Thyroid gland (tissue), 4 donors: Measurements from ENCODE around the gene OXSR1. TPM values are rescaled to one million over a fixed set of nuclear protein-coding genes. Genes with fewer than 3 reads are reported as not detected.
"Not testable (repeated sequence)": the region's sequence is repeated elsewhere in the genome, so short reads cannot be mapped to it uniquely, and the experiment has no call there.

ENCODE experiments used
- DNase-seq, 2 donors: peaks; one replicate each; pipeline ENCODE4 v3.0.0-alpha.2; 2019
- H3K27ac ChIP-seq, 3 donors: fragments of 200-600 bp; sonication (generic); 1 replicate in 2 of 3; 2 replicates in 1 of 3; pipeline ENCODE4 v1.5.1; 2016 to 2019; ENCODE audit warnings: mild to moderate bottlenecking in 1 of 3, moderate library complexity in 1 of 3
- H3K27me3 ChIP-seq: fragments of 200-600 bp; sonication (generic); one replicate; pipeline ENCODE4 v1.5.1; 2019
- H3K36me3 ChIP-seq, 2 donors: fragments of 200-600 bp; sonication (generic); one replicate each; pipeline ENCODE4 v1.5.1; 2016 to 2019
- H3K4me1 ChIP-seq, 2 donors: fragments of 200-600 bp; sonication (generic); one replicate each; pipeline ENCODE4 v1.5.1; 2017 to 2019
- H3K4me3 ChIP-seq, 3 donors: fragments of 200-600 bp; sonication (generic); replicated peaks in 1 of 3; 1 replicate in 2 of 3; 2 replicates in 1 of 3; pipeline ENCODE4 v1.5.1; 2016; ENCODE audit warnings: mild to moderate bottlenecking in 1 of 3
- H3K9me3 ChIP-seq: fragments of 200-600 bp; sonication (generic); one replicate; pipeline ENCODE4 v1.5.1; 2017
- CTCF ChIP-seq, 6 experiments: fragments of 200-600 bp in 3 of 6; fragments of 450-650 bp in 3 of 6; sonication (generic) in 3 of 6; IDR thresholded peaks; one replicate each; pipeline ENCODE4 v1.5.1; 2016 to 2019; ENCODE audit warnings: antibody characterized with exemption in 6 of 6, mild to moderate bottlenecking in 2 of 6, inconsistent platforms in 1 of 6, moderate library complexity in 1 of 6
- POLR2A ChIP-seq, 2 donors: fragments of 450-650 bp; IDR thresholded peaks; one replicate each; pipeline ENCODE4 v1.6.1; 2017; ENCODE audit warnings: antibody characterized with exemption in 2 of 2, mild to moderate bottlenecking in 2 of 2, moderate library complexity in 1 of 2
- WGBS, 2 donors: methylation state at CpG; one replicate each; pipeline ENCODE4 v1.1.5; 2017; 5-methylcytosine and 5-hydroxymethylcytosine counted together
- intact Hi-C: fragments of 100-400 bp; cut with DNase I; formaldehyde crosslinking; loops from one replicate; pipeline ENCODE4 v1.15.1; 2023
- total RNA-seq, 4 donors: library from RNA; depleted of rRNA; stranded (reverse); fragments of >200 nt; gene quantifications; one replicate each; pipeline ENCODE4 v1.2.3, GENCODE V29; 2016

The OXSR1 gene
- total RNA-seq, 4 donors from 2014 or later, result 32.0 to 40.5 (median 37.9) TPM

- no peaks in the 10 kb centered on the region for H3K9me3 ChIP-seq
- no peaks in the 10 kb centered on the region for H3K27me3 ChIP-seq
- peaks cover 20 to 34% of the 10 kb centered on the region in 2 donors for H3K36me3 ChIP-seq
- no peak for TF ChIP-seq CTCF (IDR thresholded peaks at IDR 0.05)
- peak in 1 of 2 donors; percentile 23 for TF ChIP-seq POLR2A (IDR thresholded peaks at IDR 0.05)
- H3K4me3 ChIP-seq, result no peak overlapping the region
- WGBS, 2 donors, result 78 to 84% methylated on average over 9 of the region's 10 CpGs
- DNase-seq, result peak; percentile 52 to 62
- peaks cover 35 to 41% of the 10 kb centered on the region in 2 donors for H3K4me1 ChIP-seq
- H3K27ac ChIP-seq, result peak overlapping the region in 2 of 3 donors; percentile 65 to 71
- intact Hi-C loops, result loop anchor here (10.0 kb wide), 1 partner anchor 211 kb away; the partner anchor contains the start of gene XYLB
Observed at GRCh38 chr3:38133557-38134405, 31.6 kb upstream of the OXSR1 start.

DNA sequence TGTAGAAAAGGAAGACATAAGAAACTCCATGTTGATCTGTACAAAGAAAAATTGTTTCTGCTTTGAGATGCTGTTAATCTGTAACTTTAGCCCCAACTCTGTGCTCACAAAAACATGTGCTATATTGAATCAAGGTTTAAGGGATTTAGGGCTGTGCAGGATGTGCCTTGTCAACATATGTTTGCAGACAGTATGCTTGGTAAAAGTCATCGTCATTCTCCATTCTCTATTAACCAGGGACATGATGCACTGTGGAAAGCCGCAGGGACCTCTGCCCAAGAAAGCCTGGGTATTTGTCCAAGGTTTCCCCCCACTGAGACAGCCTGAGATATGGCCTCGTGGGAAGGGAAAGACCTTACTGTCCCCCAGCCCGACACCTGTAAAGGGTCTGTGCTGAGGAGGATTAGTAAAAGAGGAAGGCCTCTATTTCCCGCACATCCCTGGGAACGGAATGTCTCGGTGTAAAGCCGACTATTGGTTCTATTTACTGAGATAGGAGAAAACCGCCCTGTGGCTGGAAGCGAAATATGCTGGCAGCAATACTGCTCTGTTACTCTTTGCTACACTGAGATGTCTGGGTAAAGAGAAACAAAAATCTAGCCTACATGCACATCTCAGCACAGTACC is 30.7 kb upstream of the OXSR1 start:
- peak overlapping the region in 2 of 3 donors; percentile 51 to 71 for H3K27ac ChIP-seq
- 91 to 94% methylated on average over 10 of the region's 10 CpGs for WGBS, 2 donors
- not testable (repeated sequence) for H3K4me3 ChIP-seq, DNase-seq, H3K9me3 ChIP-seq, H3K27me3 ChIP-seq
- intact Hi-C loops, result loop anchor here (10.0 kb wide), 1 partner anchor 210 kb away; the partner anchor contains the start of gene XYLB
- peaks cover 14 to 27% of the 10 kb centered on the region in 2 donors for H3K36me3 ChIP-seq
- peaks cover 42 to 46% of the 10 kb centered on the region in 2 donors for H3K4me1 ChIP-seq

GRCh38 chr3:38135621-38136277 is 29.6 kb upstream of the OXSR1 start:
- not testable (repeated sequence) for DNase-seq, H3K27me3 ChIP-seq, H3K9me3 ChIP-seq
- H3K4me3 ChIP-seq, result peak overlapping the region in 2 of 3 donors; percentile 87 to 92
- intact Hi-C loops, result loop anchor here (10.0 kb wide), 1 partner anchor 209 kb away; the partner anchor contains the start of gene XYLB
- 68 to 70% methylated on average over 10 of the region's 10 CpGs for WGBS, 2 donors
- H3K27ac ChIP-seq, result peak overlapping the region in 1 of 3 donors; percentile 80
- peaks cover 5 to 16% of the 10 kb centered on the region in 2 donors for H3K36me3 ChIP-seq
- peaks cover 43 to 51% of the 10 kb centered on the region in 2 donors for H3K4me1 ChIP-seq

DNA sequence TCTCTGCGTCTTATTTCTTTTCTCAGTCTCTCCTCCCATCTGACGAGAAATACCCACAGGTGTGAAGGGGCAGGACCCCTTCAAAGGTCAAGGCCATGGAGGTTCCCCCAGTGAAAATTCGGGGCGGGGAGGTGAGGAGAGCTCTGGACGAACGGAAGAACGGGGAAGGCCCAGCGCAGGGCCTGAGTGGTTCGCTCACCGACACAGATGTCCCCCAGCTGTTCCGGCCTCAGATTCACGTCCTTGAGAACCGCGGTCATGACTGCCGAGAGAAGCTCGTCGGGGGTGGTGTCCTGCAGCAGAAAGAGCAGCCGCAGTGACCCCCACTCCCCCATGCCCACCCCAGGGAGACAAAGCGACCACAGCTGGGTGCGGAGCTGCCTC is 29.0 kb upstream of the OXSR1 start:
- peaks cover 43 to 51% of the 10 kb centered on the region in 2 donors for H3K4me1 ChIP-seq
- WGBS, 2 donors, result 1 to 4% methylated on average over 10 to 20 of the region's 20 CpGs
- peaks cover 0 to 12% of the 10 kb centered on the region in 2 donors for H3K36me3 ChIP-seq
- H3K9me3 ChIP-seq, result no peaks in the 10 kb centered on the region
- peak; percentile 40 to 45 for DNase-seq
- peak overlapping the region; percentile 87 to 93 (median 92) for H3K4me3 ChIP-seq
- intact Hi-C loops, result loop anchor here (10.0 kb wide), 1 partner anchor 208 kb away; the partner anchor contains the start of gene XYLB
- TF ChIP-seq POLR2A (IDR thresholded peaks at IDR 0.05) (no peak), CTCF (IDR thresholded peaks at IDR 0.05) (no peak)
- peak overlapping the region; percentile 43 to 80 (median 56) for H3K27ac ChIP-seq
- H3K27me3 ChIP-seq, result no peaks in the 10 kb centered on the region

DNA sequence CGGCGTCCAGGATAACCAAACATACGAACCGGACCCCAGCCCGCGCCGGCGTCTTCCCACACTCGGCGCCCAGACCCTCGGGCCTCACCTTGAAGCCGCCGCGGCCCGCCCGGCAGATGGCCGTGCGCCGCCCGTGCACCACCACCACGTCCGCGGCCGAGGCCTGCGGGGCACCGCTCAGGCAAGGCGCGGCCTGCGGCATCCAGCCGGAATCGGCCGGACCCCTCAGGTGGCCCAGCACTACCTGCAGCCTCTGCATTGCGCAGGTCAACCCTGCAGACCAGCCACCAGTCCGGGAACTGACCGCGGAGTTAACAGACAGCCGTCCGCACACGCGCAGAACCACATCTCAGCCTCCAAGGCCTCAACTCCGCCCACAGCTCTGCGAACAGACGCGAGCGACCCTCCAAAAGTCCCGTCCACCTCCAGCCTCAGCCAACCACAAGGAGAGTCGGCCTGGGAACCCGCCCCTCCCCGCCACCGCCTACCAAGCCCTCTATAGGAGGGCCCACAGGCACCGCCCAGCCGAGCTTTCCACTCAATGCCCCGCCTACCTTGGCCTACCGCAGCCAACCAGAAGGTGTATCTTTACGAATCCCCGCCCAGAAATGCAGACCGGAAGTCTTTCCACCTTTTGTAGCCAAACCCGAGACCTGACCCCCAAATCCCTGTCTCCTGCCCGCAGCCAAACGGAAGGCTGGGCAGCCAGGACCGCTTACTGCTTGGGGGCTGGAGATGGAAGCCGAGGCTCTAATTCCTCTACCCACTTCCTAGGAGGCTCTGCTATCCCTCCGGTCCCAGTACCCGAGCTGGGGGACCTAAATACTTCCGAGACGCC is 28.3 kb upstream of the OXSR1 start, which contains the start of gene ACAA1:
ACAA1 (minus strand) TSS at position 351 of the 838 bp plus-strand sequence; CDS start at position 259, 92 bp downstream.
- intact Hi-C loops, result loop anchor here (10.0 kb wide), 1 partner anchor 208 kb away; the partner anchor contains the start of gene XYLB
- no peaks in the 10 kb centered on the region for H3K9me3 ChIP-seq
- WGBS, 2 donors, result 0 to 1% methylated on average over 17 to 18 of the region's 66 CpGs
- no peaks in the 10 kb centered on the region for H3K27me3 ChIP-seq
- peak; percentile 100 for DNase-seq
- H3K4me3 ChIP-seq, result peak within 1 kb of the TSS; percentile 87 to 93 (median 92)
- peak; percentile 50 to 95 for TF ChIP-seq POLR2A (IDR thresholded peaks at IDR 0.05)
- peak in 1 of 6 experiments; percentile 13 for TF ChIP-seq CTCF (IDR thresholded peaks at IDR 0.05)
- H3K27ac ChIP-seq, result peak within 1 kb of the TSS; percentile 49 to 94 (median 89)
- peaks cover 43 to 51% of the 10 kb centered on the region in 2 donors for H3K4me1 ChIP-seq
- peaks cover 0 to 10% of the 10 kb centered on the region in 2 donors for H3K36me3 ChIP-seq
